Uterine smooth muscle cell (primary cell): ENCODE measurements around the gene ZC2HC1C. TPM values are rescaled to one million over a fixed set of nuclear protein-coding genes. Genes with fewer than 3 reads are reported as not detected.

ENCODE experiments used
- total RNA-seq: library from RNA; depleted of rRNA; stranded (reverse); fragments of >200 nt; gene quantifications from 2 replicates; pipeline ENCODE4 v1.2.3, GENCODE V29; 2014

ZC2HC1C gene
- 1.8 and 1.9 TPM in 2 replicates for total RNA-seq

DNA sequence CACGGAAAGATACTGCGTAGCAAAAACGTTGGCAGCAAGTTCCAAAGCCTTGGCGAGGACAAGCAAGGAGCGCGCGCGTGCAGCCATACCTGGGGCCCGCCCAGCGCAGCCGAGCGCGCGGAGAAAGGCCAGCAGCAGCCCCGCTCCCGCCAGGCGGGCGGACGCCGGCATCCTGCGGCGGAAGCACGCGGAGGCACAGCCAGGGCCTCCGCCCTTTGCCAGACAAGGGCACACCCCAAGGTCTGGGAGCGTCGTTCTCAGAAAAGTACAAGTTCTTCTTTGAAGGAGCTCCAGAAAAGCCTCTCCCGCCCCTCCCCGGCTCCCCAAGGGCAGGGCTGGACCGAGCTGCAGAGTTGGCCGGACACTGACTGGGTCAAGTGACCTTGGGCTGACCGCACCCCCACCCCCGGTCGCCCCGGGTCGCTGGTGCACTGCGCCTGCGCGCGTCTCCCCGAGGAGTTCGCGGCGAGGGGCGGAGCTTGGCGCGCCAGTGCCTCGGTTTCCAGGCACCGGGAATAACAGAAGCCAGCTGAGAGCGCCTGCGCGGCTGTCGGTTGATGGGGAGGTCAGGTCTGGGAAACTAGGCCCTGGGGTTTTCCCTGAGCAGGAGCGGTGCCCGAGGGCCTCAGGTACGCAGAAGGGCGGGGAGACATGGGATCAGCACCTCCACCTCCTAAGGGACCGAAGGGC lies at the start of gene ZC2HC1C:
Gene ZC2HC1C (plus strand): TSS at position 521 of the 690 bp plus-strand sequence. CDS start 933 bp downstream, outside the sequence.

DNA sequence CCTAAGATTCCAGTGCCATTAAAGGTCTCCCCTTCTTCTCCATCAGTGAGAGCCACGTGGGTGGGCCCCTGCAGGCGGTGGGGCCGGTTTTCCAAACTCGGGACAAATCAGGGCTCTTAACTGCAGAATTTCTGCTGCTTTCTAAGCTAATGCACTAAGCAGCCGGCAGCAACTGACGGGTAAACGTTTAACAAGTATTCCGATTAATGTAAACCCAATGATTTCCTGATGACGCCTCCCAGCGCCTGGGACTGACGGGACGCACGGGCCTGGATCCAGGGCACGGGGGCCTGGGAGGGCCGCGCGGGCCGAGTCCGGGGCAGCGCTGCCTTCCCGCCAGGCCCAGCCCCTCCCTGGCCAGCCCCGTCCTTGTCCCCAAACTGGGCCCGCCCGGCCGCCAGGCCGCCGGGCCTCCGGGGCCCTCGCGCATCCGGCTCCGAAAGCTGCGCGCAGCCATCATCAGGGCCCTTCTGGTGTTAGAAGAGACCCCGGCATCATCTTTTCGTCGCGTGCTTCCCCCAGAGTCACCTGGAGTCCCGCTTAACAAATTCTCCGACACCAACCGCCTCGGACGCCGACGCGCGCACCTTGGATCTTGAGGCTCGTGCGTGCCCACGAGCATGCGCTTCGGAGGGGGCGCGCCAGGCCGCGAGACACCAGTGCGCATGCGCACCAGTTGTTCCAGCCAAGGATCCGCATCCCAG lies 18.4 kb upstream of the ZC2HC1C start, which contains the start of gene MLH3:
Gene MLH3 (minus strand): TSS at position 616 of the 704 bp plus-strand sequence. CDS start 1,812 bp downstream, outside the sequence.

GRCh38 chr14:75063491-75064204 lies 5.8 kb upstream of the ZC2HC1C start, which contains the start of gene ACYP1:
ACYP1 (minus strand) TSS chr14:75064024; CDS start chr14:75063553, 471 bp downstream.

DNA sequence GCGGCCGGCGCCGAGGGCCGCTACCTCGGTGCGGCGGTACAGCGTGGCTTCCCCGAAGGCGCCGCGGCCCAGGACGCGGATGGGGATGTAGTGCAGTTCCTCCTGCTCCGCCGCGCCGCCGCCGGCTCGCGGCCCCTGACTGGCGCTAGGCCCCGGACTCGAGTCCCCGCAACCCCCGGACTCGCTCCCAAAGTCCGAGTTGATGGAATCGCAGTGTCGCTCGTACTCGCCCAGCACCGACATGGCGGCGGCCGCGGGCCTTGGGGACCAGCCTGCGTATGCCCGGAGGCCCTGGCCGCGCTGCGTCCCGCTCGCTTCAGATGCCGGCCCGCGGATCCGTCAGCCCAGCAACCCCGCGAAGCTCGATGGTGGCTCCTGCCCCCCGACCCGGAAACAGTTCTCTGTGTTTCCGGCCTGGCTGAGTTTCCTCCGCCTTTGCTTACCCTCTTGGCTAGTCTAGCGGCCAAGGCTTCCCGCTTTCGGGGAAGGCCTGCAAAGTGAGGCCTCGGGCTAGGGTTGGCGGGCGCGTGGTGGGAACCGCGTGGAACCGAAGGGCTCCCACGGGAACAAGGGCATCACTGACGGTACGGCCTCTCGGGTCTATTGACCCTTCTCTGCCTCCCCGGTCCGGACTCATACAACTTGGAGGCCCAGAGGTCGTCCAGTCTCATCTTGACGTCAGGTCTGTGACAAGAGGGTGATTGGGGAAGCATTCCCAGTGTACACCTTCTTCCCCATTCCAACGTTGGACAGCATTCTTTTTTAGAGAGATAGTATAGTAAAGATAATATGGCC lies 57.4 kb downstream of the ZC2HC1C start, which contains the start of gene NEK9:
Gene NEK9 (minus strand): TSS at position 370 of the 795 bp plus-strand sequence. CDS start 127 bp downstream, at position 243.

Other genes starting within 250 kb of the ZC2HC1C start
- gene PROX2, start 193.5 kb upstream of the ZC2HC1C start, total RNA-seq = not detected in 2 replicates
- gene DLST, start 187.7 kb upstream of the ZC2HC1C start, total RNA-seq = 63.0 and 88.6 TPM in 2 replicates
- 1.1 and 1.7 TPM in 2 replicates for gene RPS6KL1, start 146.4 kb upstream of the ZC2HC1C start, total RNA-seq
- 2.7 and 3.5 TPM in 2 replicates for gene PGF, start 114.0 kb upstream of the ZC2HC1C start, total RNA-seq
- 51.5 and 74.6 TPM in 2 replicates for gene EIF2B2, start 66.7 kb upstream of the ZC2HC1C start, total RNA-seq
- gene MLH3, start 18.2 kb upstream of the ZC2HC1C start, total RNA-seq = 29.9 and 35.6 TPM in 2 replicates
- 9.1 and 15.2 TPM in 2 replicates for gene ACYP1, start 5.6 kb upstream of the ZC2HC1C start, total RNA-seq
- 50.1 and 57.4 TPM in 2 replicates for gene NEK9, start 57.4 kb downstream of the ZC2HC1C start, total RNA-seq
- gene TMED10, start 107.0 kb downstream of the ZC2HC1C start, total RNA-seq = 325 and 376 TPM in 2 replicates
- gene FOS, start 209.2 kb downstream of the ZC2HC1C start, total RNA-seq = 6.7 and 8.1 TPM in 2 replicates